Neuronal stem cell (in vitro differentiated cells): ENCODE data around the gene IL1RL2.

Experiments
- DNase-seq: peaks from one replicate; pipeline ENCODE4 v3.0.0-alpha.2; 2013; ENCODE audit warnings: low spot score
- H2AFZ ChIP-seq: one replicate; pipeline ENCODE4 v1.6.1; 2013; ENCODE audit warnings: mild to moderate bottlenecking, low read length, inconsistent platforms
- H2AK5ac ChIP-seq: 2 replicates; pipeline ENCODE4 v1.6.1; 2013; ENCODE audit warnings: low read depth, mild to moderate bottlenecking, inconsistent platforms, low read length, moderate library complexity, mixed read lengths
- H2BK120ac ChIP-seq: 2 replicates; pipeline ENCODE4 v1.6.1; 2013; ENCODE audit warnings: low read depth, mild to moderate bottlenecking, inconsistent platforms, low read length, moderate library complexity, mixed read lengths
- H2BK12ac ChIP-seq: one replicate; pipeline ENCODE4 v1.6.1; 2013; ENCODE audit warnings: low read length, inconsistent platforms
- H2BK15ac ChIP-seq: 2 replicates; pipeline ENCODE4 v1.6.1; 2013; ENCODE audit warnings: mild to moderate bottlenecking, low read length, inconsistent platforms, mixed read lengths
- H2BK5ac ChIP-seq: one replicate; pipeline ENCODE4 v1.6.1; 2013; ENCODE audit warnings: inconsistent platforms, mild to moderate bottlenecking, low read length, moderate library complexity
- H3K14ac ChIP-seq: one replicate; pipeline ENCODE4 v1.6.1; 2013; ENCODE audit warnings: low read length, inconsistent platforms
- H3K18ac ChIP-seq: 2 replicates; pipeline ENCODE4 v1.6.1; 2013; ENCODE audit warnings: low read length, inconsistent platforms
- H3K23ac ChIP-seq: 2 replicates; pipeline ENCODE4 v1.6.1; 2013; ENCODE audit warnings: low read depth, mild to moderate bottlenecking, mixed read lengths, low read length, inconsistent platforms; ENCODE audit not compliant: poor library complexity
- H3K27ac ChIP-seq: replicated peaks from 3 replicates; pipeline ENCODE4 v1.5.1; 2013; ENCODE audit warnings: low read length, inconsistent platforms
- H3K27me3 ChIP-seq, 3 experiments: 2 replicates each; pipeline ENCODE4 v1.6.1; 2013; ENCODE audit warnings: low read length in 3 of 3, mild to moderate bottlenecking in 2 of 3, inconsistent platforms in 1 of 3, low read depth in 1 of 3, mixed read lengths in 1 of 3, moderate library complexity in 1 of 3; ENCODE audit not compliant: control insufficient read depth in 3 of 3, insufficient read depth in 3 of 3
- H3K36me3 ChIP-seq, 2 donors: replicated peaks in 1 of 2; 2 replicates each; pipeline ENCODE4 v1.6.1; 2013; ENCODE audit warnings: low read length in 2 of 2; ENCODE audit not compliant: control insufficient read depth in 2 of 2, insufficient read depth in 2 of 2
- H3K4ac ChIP-seq: 2 replicates; pipeline ENCODE4 v1.6.1; 2013; ENCODE audit warnings: inconsistent platforms, mild to moderate bottlenecking, low read length, moderate library complexity
- H3K4me1 ChIP-seq, 2 donors: 1 replicate in 1 of 2; 2 replicates in 1 of 2; pipeline ENCODE4 v1.6.1; 2013; ENCODE audit warnings: low read length in 2 of 2, low read depth in 1 of 2; ENCODE audit not compliant: control insufficient read depth in 2 of 2, insufficient read depth in 1 of 2
- H3K4me2 ChIP-seq: one replicate; pipeline ENCODE4 v1.6.1; 2013; ENCODE audit warnings: mild to moderate bottlenecking, low read length, inconsistent platforms; ENCODE audit not compliant: insufficient read depth, poor library complexity, severe bottlenecking
- H3K4me3 ChIP-seq, 2 donors: 2 replicates each; pipeline ENCODE4 v1.5.1; 2013; ENCODE audit warnings: low read length in 2 of 2, mild to moderate bottlenecking in 2 of 2, inconsistent platforms in 1 of 2, moderate library complexity in 1 of 2
- H3K79me1 ChIP-seq: one replicate; pipeline ENCODE4 v1.6.1; 2013; ENCODE audit warnings: low read depth, mild to moderate bottlenecking, inconsistent platforms, low read length, moderate library complexity
- H3K9ac ChIP-seq: one replicate; pipeline ENCODE4 v1.6.1; 2013; ENCODE audit warnings: mild to moderate bottlenecking, low read depth, low read length, inconsistent platforms; ENCODE audit not compliant: poor library complexity
- H3K9me3 ChIP-seq, 2 donors: replicated peaks in 1 of 2; 2 replicates each; pipeline versions ENCODE3 to v1.6.1; 2013; ENCODE audit warnings: low read length in 2 of 2, mild to moderate bottlenecking in 2 of 2, inconsistent platforms in 1 of 2, low read depth in 1 of 2, mixed read lengths in 1 of 2, moderate library complexity in 1 of 2; ENCODE audit not compliant: control insufficient read depth in 2 of 2, insufficient read depth in 1 of 2
- H4K8ac ChIP-seq: one replicate; pipeline ENCODE4 v1.6.1; 2013; ENCODE audit warnings: low read depth, mild to moderate bottlenecking, inconsistent platforms, low read length, moderate library complexity
- H4K91ac ChIP-seq: one replicate; pipeline ENCODE4 v1.6.1; 2013; ENCODE audit warnings: low read length, low read depth, mild to moderate bottlenecking, inconsistent platforms; ENCODE audit not compliant: poor library complexity
- WGBS, 2 donors: extraction: QIAGEN DNeasy Blood & Tissue Kit; methylation state at CpG; one replicate each; pipeline ENCODE4 v1.1.7; 2013; ENCODE audit warnings: missing lambda C conversion rate in 2 of 2, mixed read lengths in 1 of 2; ENCODE audit not compliant: insufficient read length in 2 of 2, insufficient replicate concordance in 1 of 2; ENCODE audit errors: extremely low coverage in 2 of 2; 5-methylcytosine and 5-hydroxymethylcytosine counted together

The IL1RL2 gene

GRCh38 chr2:102277202-102277700 is 90.4 kb downstream of the IL1RL2 start:
- no peak overlapping the region for H3K14ac ChIP-seq
- H3K18ac ChIP-seq, result no peak overlapping the region
- no peaks in the 10 kb centered on the region for H3K36me3 ChIP-seq
- H3K23ac ChIP-seq, result no peak overlapping the region
- H4K91ac ChIP-seq, result no peak overlapping the region
- no peaks in the 10 kb centered on the region for H3K27me3 ChIP-seq
- H3K4ac ChIP-seq, result no peak overlapping the region
- no peak overlapping the region for H4K8ac ChIP-seq
- no peak for DNase-seq
- no peak overlapping the region for H3K9ac ChIP-seq
- no peak overlapping the region for H3K4me3 ChIP-seq
- no peak overlapping the region for H2BK120ac ChIP-seq
- H2AFZ ChIP-seq, result no peak overlapping the region
- H3K4me2 ChIP-seq, result no peak overlapping the region
- H2BK15ac ChIP-seq, result no peak overlapping the region
- H2BK12ac ChIP-seq, result no peak overlapping the region
- WGBS, 2 donors, result no CpG with 5 or more reads among the region's 1 CpG
- no peaks in the 10 kb centered on the region for H3K79me1 ChIP-seq
- peaks cover 0 to 17% of the 10 kb centered on the region in 2 donors for H3K4me1 ChIP-seq
- H3K9me3 ChIP-seq, result no peaks in the 10 kb centered on the region
- no peak overlapping the region for H3K27ac ChIP-seq
- no peak overlapping the region for H2AK5ac ChIP-seq
- no peak overlapping the region for H2BK5ac ChIP-seq

GRCh38 chr2:102278720-102279390 is 92.0 kb downstream of the IL1RL2 start:
- Histone ChIP-seq H3K27me3 (no peaks in the 10 kb centered on the region), H3K4me1 (peaks cover 0 to 17% of the 10 kb centered on the region in 2 donors), H3K23ac (no peak overlapping the region), H2BK15ac (no peak overlapping the region), H3K4ac (no peak overlapping the region), H3K9ac (no peak overlapping the region), H4K91ac (no peak overlapping the region), H3K36me3 (no peaks in the 10 kb centered on the region), H2AK5ac (no peak overlapping the region), H3K4me2 (no peak overlapping the region), H2AFZ (no peak overlapping the region), H3K79me1 (no peaks in the 10 kb centered on the region), H2BK5ac (no peak overlapping the region), H3K27ac (peak overlapping the region; percentile 7), H3K14ac (no peak overlapping the region), H2BK12ac (no peak overlapping the region), H2BK120ac (no peak overlapping the region), H3K4me3 (no peak overlapping the region), H3K18ac (no peak overlapping the region), H4K8ac (no peak overlapping the region), H3K9me3 (no peaks in the 10 kb centered on the region)
- no CpG with 5 or more reads among the region's 3 CpGs for WGBS, 2 donors
- no peak for DNase-seq

GRCh38 chr2:102279391-102279735 is 92.5 kb downstream of the IL1RL2 start:
- Histone ChIP-seq H3K27ac (no peak overlapping the region), H3K9ac (no peak overlapping the region), H3K36me3 (no peaks in the 10 kb centered on the region), H2AK5ac (no peak overlapping the region), H2BK5ac (no peak overlapping the region), H2AFZ (no peak overlapping the region), H3K23ac (no peak overlapping the region), H3K4me3 (no peak overlapping the region), H4K91ac (no peak overlapping the region), H3K18ac (no peak overlapping the region), H3K14ac (no peak overlapping the region), H2BK15ac (no peak overlapping the region), H3K4me2 (no peak overlapping the region), H3K9me3 (no peaks in the 10 kb centered on the region), H2BK12ac (no peak overlapping the region), H3K27me3 (no peaks in the 10 kb centered on the region), H2BK120ac (no peak overlapping the region), H4K8ac (no peak overlapping the region), H3K4ac (no peak overlapping the region), H3K79me1 (no peaks in the 10 kb centered on the region), H3K4me1 (peaks cover 0 to 17% of the 10 kb centered on the region in 2 donors)
- WGBS, 2 donors, result no CpG with 5 or more reads among the region's 1 CpG
- DNase-seq, result no peak

- Histone ChIP-seq H2BK15ac (no peak overlapping the region), H4K8ac (no peak overlapping the region), H3K4me2 (no peak overlapping the region), H3K14ac (no peak overlapping the region), H2BK5ac (no peak overlapping the region), H3K9me3 (no peaks in the 10 kb centered on the region), H3K79me1 (no peaks in the 10 kb centered on the region), H3K4me3 (no peak overlapping the region), H3K36me3 (no peaks in the 10 kb centered on the region), H3K4me1 (peaks cover 0 to 13% of the 10 kb centered on the region in 2 donors), H3K9ac (no peak overlapping the region), H3K27me3 (no peaks in the 10 kb centered on the region), H3K18ac (no peak overlapping the region), H3K4ac (no peak overlapping the region), H2AFZ (no peak overlapping the region), H3K23ac (no peak overlapping the region), H4K91ac (no peak overlapping the region), H3K27ac (no peak overlapping the region), H2BK12ac (no peak overlapping the region), H2BK120ac (no peak overlapping the region), H2AK5ac (no peak overlapping the region)
- WGBS, 2 donors, result no CpG with 5 or more reads among the region's 2 CpGs
- DNase-seq, result no peak
These were observed 95.9 kb downstream of the IL1RL2 start for GRCh38 chr2:102282678-102283091.
